H9 (cell line): ENCODE measurements around the gene DENND1A. TPM values are rescaled to one million over a fixed set of nuclear protein-coding genes. Genes with fewer than 3 reads are reported as not detected.

Experiments used
- DNase-seq: peaks from one replicate; pipeline ENCODE4 v3.0.0-alpha.2; 2017
- H2AFZ ChIP-seq: one replicate; pipeline ENCODE4 v1.6.1; 2013; ENCODE audit warnings: mild to moderate bottlenecking, low read length, control low read depth, moderate library complexity
- H2AK5ac ChIP-seq: 2 replicates; pipeline ENCODE4 v1.6.1; 2013; ENCODE audit warnings: low read length, control low read depth, mixed read lengths; ENCODE audit not compliant: insufficient read length
- H2BK120ac ChIP-seq: one replicate; pipeline ENCODE4 v1.6.1; 2013; ENCODE audit warnings: low read depth, mild to moderate bottlenecking, low read length, control low read depth, inconsistent platforms; ENCODE audit not compliant: poor library complexity, severe bottlenecking
- H2BK12ac ChIP-seq: 2 replicates; pipeline ENCODE4 v1.6.1; 2013; ENCODE audit warnings: low read length, control low read depth, mixed read lengths, low read depth; ENCODE audit not compliant: insufficient read length
- H2BK15ac ChIP-seq: 2 replicates; pipeline ENCODE4 v1.6.1; 2013; ENCODE audit warnings: low read depth, low read length, control low read depth
- H2BK20ac ChIP-seq: one replicate; pipeline ENCODE4 v1.6.1; 2013; ENCODE audit warnings: low read depth, mild to moderate bottlenecking, low read length, control low read depth, inconsistent platforms; ENCODE audit not compliant: poor library complexity, severe bottlenecking
- H2BK5ac ChIP-seq: 2 replicates; pipeline ENCODE4 v1.6.1; 2013; ENCODE audit warnings: low read length, control low read depth, mixed read lengths; ENCODE audit not compliant: insufficient read length
- H3K14ac ChIP-seq: 2 replicates; pipeline ENCODE4 v1.6.1; 2013; ENCODE audit warnings: low read length, control low read depth; ENCODE audit not compliant: insufficient read depth
- H3K18ac ChIP-seq: 2 replicates; pipeline ENCODE4 v1.6.1; 2013; ENCODE audit warnings: low read depth, mild to moderate bottlenecking, mixed read lengths, low read length, control low read depth; ENCODE audit not compliant: insufficient read length
- H3K23ac ChIP-seq: 2 replicates; pipeline ENCODE4 v1.6.1; 2013; ENCODE audit warnings: low read length, control low read depth, mixed read lengths, low read depth; ENCODE audit not compliant: insufficient read length
- H3K23me2 ChIP-seq: 2 replicates; pipeline ENCODE4 v1.6.1; 2013; ENCODE audit warnings: low read depth, mild to moderate bottlenecking, mixed read lengths, low read length, control low read depth; ENCODE audit not compliant: insufficient read length, poor library complexity, severe bottlenecking
- H3K27ac ChIP-seq: 2 replicates; pipeline ENCODE4 v1.5.1; 2013; ENCODE audit warnings: low read length, control low read depth, mixed read lengths, low read depth; ENCODE audit not compliant: insufficient read length
- H3K27me3 ChIP-seq: 2 replicates; pipeline ENCODE4 v1.6.1; 2013; ENCODE audit warnings: low read length, control low read depth, inconsistent platforms; ENCODE audit not compliant: insufficient read depth
- H3K4ac ChIP-seq: 2 replicates; pipeline ENCODE4 v1.6.1; 2013; ENCODE audit warnings: low read depth, mild to moderate bottlenecking, control low read depth, inconsistent platforms, low read length, moderate library complexity
- H3K4me1 ChIP-seq: 2 replicates; pipeline ENCODE4 v1.6.1; 2013; ENCODE audit warnings: low read length, control low read depth, inconsistent platforms; ENCODE audit not compliant: insufficient read depth
- H3K4me2 ChIP-seq: 2 replicates; pipeline ENCODE4 v1.6.1; 2013; ENCODE audit warnings: low read length, control low read depth, mixed read lengths; ENCODE audit not compliant: insufficient read length, insufficient read depth
- H3K56ac ChIP-seq: 2 replicates; pipeline ENCODE4 v1.6.1; 2013; ENCODE audit warnings: low read depth, mild to moderate bottlenecking, mixed read lengths, low read length, control low read depth; ENCODE audit not compliant: insufficient read length
- H3K79me1 ChIP-seq: 2 replicates; pipeline ENCODE4 v1.6.1; 2013; ENCODE audit warnings: low read depth, mild to moderate bottlenecking, moderate library complexity, low read length, control low read depth, inconsistent platforms; ENCODE audit not compliant: insufficient read depth, poor library complexity, severe bottlenecking
- H3K79me2 ChIP-seq: 2 replicates; pipeline ENCODE4 v1.6.1; 2013; ENCODE audit warnings: low read length, control low read depth, inconsistent platforms; ENCODE audit not compliant: insufficient read depth
- H3K9ac ChIP-seq: 2 replicates; pipeline ENCODE4 v1.6.1; 2013; ENCODE audit warnings: low read length, control low read depth, mixed read lengths; ENCODE audit not compliant: insufficient read length; ENCODE audit errors: extremely low read depth
- H3K9me3 ChIP-seq: one replicate; pipeline ENCODE4 v1.6.1; 2013; ENCODE audit warnings: low read depth, low read length, inconsistent platforms; ENCODE audit not compliant: control insufficient read depth
- H3T11ph ChIP-seq: one replicate; pipeline ENCODE4 v1.6.1; 2013; ENCODE audit warnings: mild to moderate bottlenecking, low read length, control low read depth, inconsistent platforms
- H4K20me1 ChIP-seq: one replicate; pipeline ENCODE4 v1.6.1; 2013; ENCODE audit not compliant: control insufficient read depth, insufficient read length, insufficient read depth
- H4K5ac ChIP-seq: 2 replicates; pipeline ENCODE4 v1.6.1; 2013; ENCODE audit warnings: low read depth, mild to moderate bottlenecking, mixed read lengths, low read length, control low read depth; ENCODE audit not compliant: insufficient read length
- H4K8ac ChIP-seq: replicated peaks from 2 replicates; pipeline ENCODE4 v1.6.1; 2013; ENCODE audit warnings: low read length, control low read depth, mixed read lengths, low read depth; ENCODE audit not compliant: insufficient read length
- H4K91ac ChIP-seq: 2 replicates; pipeline ENCODE4 v1.6.1; 2013; ENCODE audit warnings: low read depth, mild to moderate bottlenecking, moderate library complexity, mixed read lengths, low read length, control low read depth; ENCODE audit not compliant: insufficient read length
- H3K27ac Mint-ChIP-seq, 3 experiments: 2 replicates in 2 of 3; 3 replicates in 1 of 3; pipeline ENCODE4 v1.8.0; 2020 to 2021; ENCODE audit warnings: mixed read lengths in 3 of 3, mild to moderate bottlenecking in 1 of 3, moderate library complexity in 1 of 3
- H3K27me3 Mint-ChIP-seq: 2 replicates; pipeline ENCODE4 v1.8.0; 2021; ENCODE audit warnings: low read depth, mild to moderate bottlenecking, moderate library complexity, mixed read lengths
- H3K36me3 Mint-ChIP-seq, 3 experiments: 2 replicates in 2 of 3; 3 replicates in 1 of 3; pipeline ENCODE4 v1.8.0; 2020 to 2021; ENCODE audit warnings: low read depth in 3 of 3, mixed read lengths in 3 of 3; ENCODE audit not compliant: insufficient read depth in 1 of 3
- H3K4me1 Mint-ChIP-seq, 2 experiments: 2 replicates each; pipeline ENCODE4 v1.8.0; 2020; ENCODE audit warnings: mixed read lengths in 2 of 2
- H3K4me3 Mint-ChIP-seq, 2 experiments: 2 replicates in 1 of 2; 3 replicates in 1 of 2; pipeline ENCODE4 v1.8.0; 2020 to 2021; ENCODE audit warnings: mild to moderate bottlenecking in 2 of 2, mixed read lengths in 2 of 2, moderate library complexity in 1 of 2
- H3K9me3 Mint-ChIP-seq, 2 experiments: 2 replicates in 1 of 2; 3 replicates in 1 of 2; pipeline ENCODE4 v1.8.0; 2020; ENCODE audit warnings: mild to moderate bottlenecking in 2 of 2, mixed read lengths in 2 of 2, moderate library complexity in 1 of 2
- CTCF ChIP-seq: fragments of 200-600 bp; sonication (generic); conservative IDR thresholded peaks from 3 replicates; pipeline ENCODE4 v1.8.0; 2021; ENCODE audit warnings: antibody characterized with exemption, mild to moderate bottlenecking
- WGBS: extraction: QIAGEN DNeasy Blood & Tissue Kit; methylation state at CpG from one replicate; pipeline ENCODE4 v1.1.7; 2013; ENCODE audit warnings: missing lambda C conversion rate, low lambda C conversion rate, mixed read lengths; ENCODE audit not compliant: insufficient read length; ENCODE audit errors: extremely low coverage; 5-methylcytosine and 5-hydroxymethylcytosine counted together
- total RNA-seq: library from RNA; stranded (reverse); gene quantifications from 2 replicates; pipeline ENCODE4 v1.2.1, GENCODE V29; 2021

Gene DENND1A
- total RNA-seq, 1 experiment from 2014 or later = 20.4 TPM

DNA sequence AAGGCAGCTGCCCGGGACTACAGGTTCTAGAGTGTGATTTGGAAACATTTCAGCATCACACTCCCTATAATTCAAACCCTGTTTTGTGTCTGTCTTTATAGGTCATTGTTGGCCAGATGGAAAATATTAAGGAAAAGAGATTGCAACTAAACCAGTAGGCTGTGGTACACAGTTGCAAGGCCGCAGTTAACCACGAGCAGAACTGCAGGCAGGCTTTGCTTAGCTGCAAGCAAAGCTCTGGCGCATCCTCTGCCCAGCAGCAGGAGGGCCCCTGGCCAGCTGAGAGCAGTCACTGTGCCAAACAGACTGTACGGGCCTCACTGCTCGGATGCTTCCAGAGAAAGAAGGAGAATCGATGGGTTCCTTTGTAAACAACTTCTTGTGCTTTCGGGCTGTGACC lies 204.5 kb downstream of the DENND1A start:
- TF ChIP-seq CTCF = no peak
- Histone ChIP-seq H4K91ac (no peak overlapping the region), H3K27me3 (no peaks in the 10 kb centered on the region; the same call in 1 of the 2 replicates), H3K4ac (no peak overlapping the region), H3K23ac (no peak overlapping the region), H4K5ac (no peak overlapping the region), H3K9me3 (peaks cover 30% of the 10 kb centered on the region), H2BK15ac (no peak overlapping the region), H3T11ph (no peak overlapping the region), H3K23me2 (no peaks in the 10 kb centered on the region), H4K20me1 (no peaks in the 10 kb centered on the region), H3K9ac (no peak overlapping the region), H3K4me2 (no peak overlapping the region), H2AK5ac (no peak overlapping the region), H2BK12ac (no peak overlapping the region), H2BK5ac (no peak overlapping the region), H3K79me1 (no peaks in the 10 kb centered on the region), H3K18ac (no peak overlapping the region), H3K79me2 (peaks cover 2% of the 10 kb centered on the region), H2AFZ (no peak overlapping the region), H3K4me1 (no peaks in the 10 kb centered on the region), H3K27ac (no peak overlapping the region), H4K8ac (no peak overlapping the region), H3K14ac (no peak overlapping the region), H2BK120ac (no peak overlapping the region), H3K56ac (no peak overlapping the region), H2BK20ac (no peak overlapping the region)
- H3K36me3 Mint-ChIP-seq = peaks cover 35 to 46% (median 44%) of the 10 kb centered on the region in 3 experiments
- peaks cover 4 to 9% of the 10 kb centered on the region in 2 experiments; a peak in 2 of 4 replicates for H3K4me1 Mint-ChIP-seq
- no peaks in the 10 kb centered on the region; the same call in 1 of the 2 replicates for H3K27me3 Mint-ChIP-seq
- H3K9me3 Mint-ChIP-seq = peaks cover 38 to 48% of the 10 kb centered on the region in 2 experiments
- WGBS = no CpG with 5 or more reads among the region's 8 CpGs
- H3K27ac Mint-ChIP-seq = no peak overlapping the region
- H3K4me3 Mint-ChIP-seq = no peak overlapping the region
- peak; percentile 37 for DNase-seq
